HG02981 (cell line): ENCODE results near the gene SURF1.

Source experiments
- ATAC-seq: cut with Tn5 transposase; IDR thresholded peaks from one replicate; pipeline ENCODE4 v1.9.1; 2021; ENCODE audit warnings: mild to moderate bottlenecking, moderate library complexity; ENCODE audit not compliant: unreplicated experiment

SURF1 gene

GRCh38 chr9:133366435-133366834, 10.1 kb upstream of the SURF1 start:
- no peak for ATAC-seq

GRCh38 chr9:133362359-133363044, 6.2 kb upstream of the SURF1 start:
- ATAC-seq, result no peak

GRCh38 chr9:133361507-133362092, 5.3 kb upstream of the SURF1 start:
- no peak for ATAC-seq

- no peak for ATAC-seq
Observed at GRCh38 chr9:133360400-133361393, 4.4 kb upstream of the SURF1 start.

- ATAC-seq, result no peak
Observed at GRCh38 chr9:133359399-133360175, 3.3 kb upstream of the SURF1 start.

GRCh38 chr9:133357656-133358055, 1.4 kb upstream of the SURF1 start:
- no peak for ATAC-seq

GRCh38 chr9:133355881-133356357, 368 bp downstream of the SURF1 start:
- ATAC-seq, result peak; percentile 32

GRCh38 chr9:133354766-133355165, 1.5 kb downstream of the SURF1 start:
- ATAC-seq, result no peak

- no peak for ATAC-seq
Observed at GRCh38 chr9:133353548-133353947, 2.7 kb downstream of the SURF1 start.

- no peak for ATAC-seq
Observed at GRCh38 chr9:133352635-133353340, 3.5 kb downstream of the SURF1 start.

- no peak for ATAC-seq
Observed at GRCh38 chr9:133351908-133352634, 4.2 kb downstream of the SURF1 start.

- ATAC-seq, result no peak
Observed at GRCh38 chr9:133351526-133351907, 4.8 kb downstream of the SURF1 start.

GRCh38 chr9:133349965-133350616, 6.2 kb downstream of the SURF1 start:
- ATAC-seq, result no peak

- no peak for ATAC-seq
Observed at GRCh38 chr9:133348718-133349573, 7.3 kb downstream of the SURF1 start.

- peak; percentile 70 for ATAC-seq
Observed at GRCh38 chr9:133347985-133348717, 8.1 kb downstream of the SURF1 start, which contains the start of the genes MED22 and RPL7A. Gene MED22, minus strand, starts transcription at chr9:133348131. Its CDS starts 1,469 bp downstream, at chr9:133346662. Gene RPL7A, plus strand, starts transcription at chr9:133348218. Its CDS starts 26 bp downstream, at chr9:133348244.

GRCh38 chr9:133347515-133347984, 8.7 kb downstream of the SURF1 start:
- ATAC-seq, result peak; percentile 23
